Uterus (tissue), 2 donors: ENCODE results near the gene HSPB6.

Experiments
- CTCF ChIP-seq, 4 experiments: fragments of 200-600 bp in 2 of 4; fragments of 450-650 bp in 2 of 4; sonication (generic) in 2 of 4; IDR thresholded peaks; one replicate each; pipeline ENCODE4 v1.5.1; 2016 to 2019; ENCODE audit warnings: antibody characterized with exemption in 4 of 4, mild to moderate bottlenecking in 2 of 4, moderate library complexity in 1 of 4
- POLR2A ChIP-seq, 2 donors: fragments of 450-650 bp; IDR thresholded peaks; one replicate each; pipeline ENCODE4 v1.6.1; 2016; ENCODE audit warnings: antibody characterized with exemption in 2 of 2, mild to moderate bottlenecking in 1 of 2, moderate library complexity in 1 of 2

- TF ChIP-seq CTCF (IDR thresholded peaks at IDR 0.05) (no peak), POLR2A (IDR thresholded peaks at IDR 0.05) (no peak)
Measured at GRCh38 chr19:35786299-35787160, 29.7 kb upstream of the HSPB6 start.
